GF-D8 (cell line): ENCODE data around the gene PRELID3B.

Experiments used
- DNase-seq: peaks from one replicate; lab custom pipeline; 2025; lab: John Stamatoyannopoulos, UW

The PRELID3B gene

DNA sequence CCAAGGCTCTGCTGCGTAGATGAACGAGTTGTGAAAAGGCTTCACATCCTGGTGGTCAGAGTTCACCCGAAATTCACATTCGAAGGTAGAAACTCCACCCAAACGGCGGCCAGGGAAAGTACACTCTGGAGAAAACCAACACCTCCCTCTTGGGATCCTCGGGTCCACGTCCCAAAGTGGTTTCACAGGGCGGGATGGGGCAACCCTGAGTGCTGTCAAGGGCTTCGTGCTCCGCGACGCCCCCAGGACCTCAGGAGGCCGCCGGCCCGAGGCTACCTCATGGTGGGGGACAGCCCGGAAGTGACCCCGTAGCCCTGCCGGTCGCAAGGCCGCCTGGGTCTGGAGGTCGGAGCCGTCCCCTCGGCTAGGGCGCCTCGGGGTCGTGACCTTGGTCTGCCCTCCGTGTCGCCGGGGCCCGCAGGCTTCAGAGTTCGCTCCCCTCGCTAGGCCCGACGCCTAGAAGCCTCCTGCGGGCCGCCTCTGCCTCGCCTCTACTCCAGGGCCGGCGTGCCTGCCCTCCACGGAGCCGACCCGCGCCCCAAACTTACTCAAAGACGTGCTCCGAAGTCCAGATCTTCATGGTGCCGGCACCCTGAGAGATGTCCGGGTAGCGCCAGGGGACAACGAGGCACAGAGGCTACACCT lies at the start of gene PRELID3B:
TSS of gene PRELID3B (minus strand) at position 636 of the 645 bp plus-strand sequence. CDS start at position 580, 56 bp downstream.
- no peak for DNase-seq

DNA sequence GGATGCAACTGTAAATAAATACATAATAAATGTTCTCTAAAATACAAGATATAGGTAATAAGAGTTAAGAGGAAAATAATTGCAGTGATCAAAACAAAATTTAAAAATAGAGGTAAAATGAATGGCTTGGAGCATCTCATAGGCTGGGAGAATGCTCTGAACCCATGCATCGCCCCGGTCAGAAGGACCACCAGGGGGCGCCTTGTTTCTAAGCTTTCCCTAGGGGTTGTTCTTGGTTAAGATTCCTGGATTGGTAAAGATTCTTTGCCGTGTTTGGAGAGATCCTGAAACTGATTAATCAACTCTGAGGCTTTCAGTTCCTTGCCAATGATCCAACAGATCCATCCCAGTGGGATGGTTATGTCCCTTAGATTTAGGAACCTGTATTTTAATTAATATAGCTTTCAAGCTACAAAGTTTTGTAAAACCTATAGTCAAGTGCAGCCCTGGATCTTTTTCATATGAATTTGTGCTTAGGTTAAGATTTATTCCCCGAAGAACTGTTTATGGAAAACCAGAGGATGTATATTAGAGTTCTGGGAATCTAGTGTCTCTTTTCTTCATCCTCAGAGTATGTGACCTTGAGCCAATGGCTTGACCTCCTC lies 45.3 kb upstream of the PRELID3B start:
- DNase-seq: peak; percentile 1

DNA sequence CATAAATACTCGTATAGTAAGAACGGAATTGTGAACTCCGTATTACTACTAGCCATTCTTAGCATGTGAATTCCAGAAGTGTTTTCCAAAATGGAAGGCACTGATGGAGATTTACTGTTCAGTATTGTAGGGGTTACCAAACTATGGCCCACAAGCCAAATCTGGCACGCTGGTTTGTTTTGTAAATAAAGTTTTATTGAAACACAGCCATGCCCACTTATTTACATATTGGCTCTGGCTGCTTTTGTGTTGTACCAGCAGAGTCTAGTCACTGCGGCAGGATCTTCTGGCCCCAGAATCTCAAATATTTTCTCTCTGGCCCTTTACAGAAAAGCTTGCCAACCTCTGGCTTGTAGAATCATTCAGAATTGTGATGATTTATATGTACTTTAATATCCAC lies 44.3 kb upstream of the PRELID3B start:
- DNase-seq: no peak

DNA sequence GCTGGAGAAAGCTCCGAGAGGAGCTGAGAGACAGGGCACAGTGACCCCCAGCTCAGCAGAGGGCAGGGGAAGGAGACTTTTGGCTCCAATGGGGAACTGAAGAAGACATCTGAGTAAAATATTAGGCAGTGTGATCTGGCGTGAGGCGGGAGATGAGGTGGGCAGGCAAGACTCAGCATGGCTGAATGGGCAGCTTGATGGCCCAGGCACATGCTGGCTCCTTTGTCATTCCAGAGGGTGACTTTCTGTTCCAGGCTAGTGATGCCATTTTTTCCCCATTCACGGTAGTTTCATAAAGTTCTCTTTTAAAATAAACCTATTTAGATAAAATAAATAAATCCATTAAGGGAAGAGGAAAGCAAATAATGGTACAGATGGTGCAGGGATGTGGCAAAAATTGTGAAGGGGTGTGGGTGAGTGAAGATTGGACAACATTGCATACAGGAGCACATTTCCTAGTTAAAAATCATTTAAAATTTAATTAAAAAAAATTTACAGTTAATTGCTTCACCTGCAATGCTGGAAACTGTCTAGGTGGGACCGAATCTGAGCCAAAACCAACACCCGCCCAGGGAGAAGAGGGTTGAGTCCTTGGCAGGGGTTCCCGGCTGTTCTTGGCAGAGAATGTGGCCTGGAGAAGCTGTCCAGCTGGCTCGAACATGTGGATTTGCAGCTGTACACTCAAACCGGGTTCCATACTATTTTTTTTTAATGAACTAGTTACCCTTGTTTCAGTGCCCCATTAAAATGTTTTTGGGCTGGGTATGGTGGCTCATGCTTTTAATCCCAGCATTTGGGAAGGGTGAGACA lies 41.7 kb upstream of the PRELID3B start:
- no peak for DNase-seq

DNA sequence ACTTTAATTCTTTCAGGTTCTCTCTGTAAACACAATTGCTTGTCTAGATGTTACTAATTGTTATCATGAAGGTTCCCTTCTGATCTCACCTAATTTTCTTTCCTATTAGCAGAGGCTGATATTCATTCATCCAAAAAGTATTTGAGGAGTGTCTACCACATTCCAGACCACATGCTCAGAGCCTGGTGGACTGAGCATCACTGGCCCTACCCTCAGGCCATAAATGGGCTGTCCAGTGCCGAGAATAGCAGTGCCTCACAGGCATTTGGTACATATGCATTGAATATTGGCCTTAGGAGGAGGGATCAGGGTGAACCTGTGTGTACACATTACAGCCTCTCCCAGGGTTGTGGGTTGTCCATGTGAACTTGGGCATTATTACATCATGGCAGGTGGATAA lies 40.4 kb upstream of the PRELID3B start:
- no peak for DNase-seq

DNA sequence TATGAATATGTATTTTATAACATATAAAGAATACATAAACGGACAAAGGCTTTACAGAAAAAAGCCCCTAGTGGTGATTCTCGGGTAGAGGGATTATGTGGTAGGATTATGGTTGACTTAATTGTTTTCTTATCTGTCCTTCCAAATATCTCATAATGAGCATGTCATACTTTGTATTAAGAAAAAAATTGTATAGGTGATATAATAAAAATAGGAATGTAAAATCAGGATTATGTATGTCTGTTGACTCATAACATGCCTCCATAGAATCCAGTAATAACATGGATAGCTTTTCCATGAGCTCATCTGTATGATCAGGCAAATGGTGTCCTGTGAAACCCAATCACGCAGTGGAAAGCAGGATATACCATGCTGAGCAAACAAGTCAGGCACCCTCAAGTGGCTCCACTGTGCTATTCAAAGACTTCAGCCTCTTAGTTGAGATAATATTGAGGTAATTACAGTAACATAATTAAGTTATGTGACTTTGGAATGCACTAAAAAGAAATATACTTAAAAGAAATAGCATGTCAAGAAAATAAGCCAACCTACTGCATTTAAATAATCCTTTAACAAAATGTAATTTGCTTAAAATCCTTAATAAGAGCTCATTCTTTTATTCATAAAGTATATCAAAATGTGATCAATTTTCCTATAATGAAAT lies 39.6 kb upstream of the PRELID3B start:
- no peak for DNase-seq

DNA sequence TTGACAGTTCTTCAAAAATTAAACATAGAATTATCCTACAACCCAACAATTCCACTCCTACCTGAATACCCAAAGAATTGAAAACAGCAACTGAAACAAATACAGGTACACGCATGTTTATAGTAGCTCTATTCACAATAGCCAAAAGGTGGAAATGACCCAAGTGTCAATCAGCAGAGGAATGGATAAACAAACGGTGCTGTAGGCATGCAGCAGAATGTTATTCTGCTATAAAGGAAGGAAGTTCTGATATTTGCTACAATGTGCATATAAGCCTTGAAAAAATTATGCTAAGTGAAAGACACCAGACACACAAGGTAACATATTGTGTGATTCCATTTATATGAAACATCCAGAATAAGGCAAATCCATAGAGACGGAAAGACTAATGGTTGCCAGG lies 38.5 kb upstream of the PRELID3B start:
- no peak for DNase-seq

DNA sequence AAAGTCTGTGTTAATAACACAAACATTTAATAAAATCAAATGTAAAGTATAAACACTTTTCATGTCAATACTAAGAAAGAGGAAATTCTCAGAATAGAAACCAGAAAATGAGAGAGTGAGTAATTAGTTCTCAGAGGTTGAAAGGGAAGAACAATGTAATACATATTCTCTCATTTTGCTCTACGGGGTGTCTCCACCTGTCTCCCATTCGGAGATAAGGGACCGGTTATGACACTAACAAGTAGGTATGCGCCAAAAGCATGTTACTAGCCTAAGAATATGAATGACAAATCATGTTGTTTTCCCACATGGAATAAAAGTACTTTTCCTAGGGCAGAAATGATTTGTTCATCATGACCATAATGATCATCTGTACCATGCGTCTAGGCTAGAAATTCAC lies 35.6 kb upstream of the PRELID3B start:
- no peak for DNase-seq

DNA sequence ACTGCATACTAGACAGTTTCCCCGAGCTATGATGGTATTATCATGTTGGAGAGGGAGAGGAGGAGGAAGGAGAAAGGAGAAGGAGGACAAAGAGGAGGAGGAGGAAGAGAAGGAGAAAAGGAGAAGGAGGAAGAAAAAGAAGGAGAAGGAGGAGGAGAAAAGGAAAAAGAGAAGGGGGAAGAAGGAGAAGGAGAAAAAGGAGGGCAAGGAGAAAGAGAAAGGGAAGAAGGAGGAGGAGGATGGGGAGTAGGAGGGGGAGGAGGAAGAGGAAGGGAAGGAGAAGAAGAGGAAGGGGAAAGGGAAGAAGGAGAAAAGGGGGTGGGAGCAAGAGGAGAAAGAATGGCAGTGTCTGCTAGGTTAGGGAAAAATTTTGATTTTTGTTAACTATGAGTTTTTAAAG lies 35.1 kb upstream of the PRELID3B start:
- DNase-seq: no peak

DNA sequence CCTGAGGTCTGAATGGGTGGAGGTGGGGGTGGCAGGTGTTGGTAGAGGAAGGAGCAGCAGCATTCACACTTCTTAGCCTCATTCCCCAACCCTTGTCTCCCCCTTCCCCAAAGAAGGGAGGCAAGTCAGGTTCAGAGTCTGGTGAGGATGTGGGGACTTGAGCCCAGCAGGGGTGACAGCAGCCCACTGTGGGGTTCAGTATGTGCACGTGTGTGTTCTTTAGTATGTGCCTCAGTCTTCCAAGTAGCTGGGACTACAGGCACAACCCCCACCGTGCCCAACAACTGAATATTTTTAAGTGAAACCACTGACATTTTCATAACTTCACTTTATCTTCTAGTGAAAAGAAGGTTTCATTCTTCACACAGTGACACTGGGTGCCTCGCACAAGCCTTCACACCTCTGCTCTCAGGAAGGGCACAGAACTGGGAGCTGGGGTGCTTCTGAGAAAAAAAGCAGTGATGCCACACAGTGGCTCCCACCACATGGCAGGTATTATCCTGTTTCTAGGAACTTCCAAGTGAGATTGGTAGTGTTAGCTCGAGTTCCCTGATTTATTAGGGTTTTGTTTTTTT lies 33.4 kb upstream of the PRELID3B start:
- DNase-seq: no peak

DNA sequence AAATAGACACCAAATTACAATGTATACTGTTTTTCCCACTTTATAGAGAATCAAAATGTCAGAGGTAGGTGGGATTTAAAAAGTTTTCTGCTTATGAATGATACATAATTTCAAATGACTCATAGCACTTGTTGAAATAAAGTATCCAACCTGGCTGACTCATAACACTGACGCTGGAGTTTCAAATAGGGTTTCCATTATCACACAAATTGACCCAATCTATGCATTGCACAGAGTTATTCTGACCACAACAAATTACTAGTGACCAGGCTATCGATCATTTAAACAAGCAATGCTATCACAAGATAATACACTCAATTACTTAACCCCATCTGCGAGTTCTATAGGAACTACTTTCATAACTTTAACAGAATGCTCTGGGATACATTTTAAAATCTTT lies 31.9 kb upstream of the PRELID3B start:
- no peak for DNase-seq

DNA sequence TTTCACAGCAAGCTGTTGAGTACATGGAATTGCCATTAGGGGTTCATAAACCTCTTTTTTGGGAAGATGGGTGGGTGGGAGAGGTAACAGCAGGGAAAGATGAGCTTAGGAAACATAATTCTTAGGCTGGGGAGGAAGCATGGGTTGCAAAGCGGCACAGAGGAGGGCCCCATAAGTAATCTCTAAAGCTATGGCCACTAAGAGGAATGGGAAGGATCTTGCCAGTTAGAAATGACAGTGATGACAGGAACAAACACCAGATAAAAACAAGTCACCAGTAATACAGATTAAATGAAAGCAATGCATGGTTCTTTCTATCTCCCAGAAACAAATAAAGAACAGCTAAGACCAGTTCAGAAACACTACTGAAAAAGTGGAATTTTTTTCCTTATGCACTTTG lies 31.0 kb upstream of the PRELID3B start:
- no peak for DNase-seq

DNA sequence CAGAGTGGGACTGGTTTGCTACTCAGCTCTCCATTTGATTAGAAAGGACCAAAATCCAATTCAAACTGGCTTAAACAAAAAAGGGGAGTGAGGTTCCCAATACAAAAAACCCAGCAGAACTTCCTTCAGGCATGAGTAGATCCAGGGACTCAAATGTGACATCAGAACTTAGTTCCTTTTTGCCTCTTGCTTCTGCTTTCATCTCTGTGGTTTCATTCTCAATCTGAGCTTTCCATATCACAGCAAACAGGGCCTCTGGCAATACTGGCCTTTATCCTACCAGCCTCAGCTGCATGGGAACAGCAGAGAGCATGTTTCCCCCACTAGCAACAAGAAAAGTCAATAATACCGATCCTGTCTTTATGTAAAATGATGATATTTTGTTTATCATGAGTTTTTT lies 28.6 kb upstream of the PRELID3B start:
- no peak for DNase-seq

DNA sequence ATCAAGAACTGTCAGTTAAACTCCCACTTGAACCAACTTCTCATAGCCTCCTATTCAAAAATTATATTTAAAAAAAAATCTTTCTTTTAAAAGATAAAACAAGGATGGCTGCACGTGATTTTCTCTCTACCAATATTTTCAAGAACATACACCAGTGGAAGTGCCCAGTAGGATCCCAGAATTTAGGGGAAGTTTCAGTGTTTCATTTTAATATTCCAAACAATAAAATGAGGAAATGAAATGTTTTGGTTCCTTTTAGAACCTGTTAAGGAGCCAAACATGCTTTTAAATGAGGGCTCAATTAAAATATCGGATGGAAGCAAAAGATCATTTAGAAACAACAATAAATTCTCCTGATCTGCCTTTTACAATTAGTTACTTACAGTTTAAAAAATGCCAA lies 26.4 kb upstream of the PRELID3B start:
- no peak for DNase-seq

DNA sequence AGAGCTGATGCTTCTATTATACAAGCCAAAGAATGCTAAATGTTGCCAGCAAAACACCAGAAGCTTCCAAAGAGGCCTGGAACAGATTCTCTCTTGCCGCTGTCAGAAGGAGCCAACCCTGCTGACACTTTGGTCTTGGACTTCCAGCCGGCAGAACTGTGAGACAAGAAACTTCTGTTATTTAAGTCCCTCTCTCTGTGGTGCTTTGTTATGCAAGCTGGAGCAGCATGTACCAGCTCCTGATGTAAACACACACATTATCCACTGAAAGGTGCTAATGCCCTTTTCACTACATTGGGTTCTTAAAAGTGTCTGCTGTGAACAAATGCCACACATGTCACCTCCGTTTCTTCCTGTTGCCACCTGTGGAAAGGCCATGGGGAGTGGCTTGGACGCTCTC lies 25.9 kb upstream of the PRELID3B start:
- no peak for DNase-seq

DNA sequence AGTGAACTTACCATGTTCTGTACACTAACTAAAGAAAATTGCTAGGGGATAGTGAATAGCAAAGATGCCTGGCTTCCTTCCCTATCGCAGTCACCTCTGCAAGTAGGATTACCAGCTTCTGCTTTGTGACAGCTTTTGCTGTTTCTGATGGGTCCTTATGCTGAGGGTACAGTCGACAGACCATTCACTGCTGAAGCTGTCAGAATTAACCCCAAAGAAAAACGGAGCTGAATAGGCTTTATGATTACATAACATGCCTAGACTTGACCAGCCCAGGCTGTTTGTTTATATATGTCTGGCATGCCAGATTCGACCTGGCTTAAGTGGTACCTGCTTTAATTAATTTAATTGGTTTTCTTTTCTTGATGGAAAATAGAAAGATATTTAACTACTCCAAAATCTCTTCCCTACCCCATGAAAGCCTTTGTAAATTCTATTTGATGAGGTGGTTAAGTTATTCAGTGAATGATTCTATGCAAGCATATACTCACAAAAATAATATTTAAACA lies 21.7 kb upstream of the PRELID3B start:
- DNase-seq: no peak

DNA sequence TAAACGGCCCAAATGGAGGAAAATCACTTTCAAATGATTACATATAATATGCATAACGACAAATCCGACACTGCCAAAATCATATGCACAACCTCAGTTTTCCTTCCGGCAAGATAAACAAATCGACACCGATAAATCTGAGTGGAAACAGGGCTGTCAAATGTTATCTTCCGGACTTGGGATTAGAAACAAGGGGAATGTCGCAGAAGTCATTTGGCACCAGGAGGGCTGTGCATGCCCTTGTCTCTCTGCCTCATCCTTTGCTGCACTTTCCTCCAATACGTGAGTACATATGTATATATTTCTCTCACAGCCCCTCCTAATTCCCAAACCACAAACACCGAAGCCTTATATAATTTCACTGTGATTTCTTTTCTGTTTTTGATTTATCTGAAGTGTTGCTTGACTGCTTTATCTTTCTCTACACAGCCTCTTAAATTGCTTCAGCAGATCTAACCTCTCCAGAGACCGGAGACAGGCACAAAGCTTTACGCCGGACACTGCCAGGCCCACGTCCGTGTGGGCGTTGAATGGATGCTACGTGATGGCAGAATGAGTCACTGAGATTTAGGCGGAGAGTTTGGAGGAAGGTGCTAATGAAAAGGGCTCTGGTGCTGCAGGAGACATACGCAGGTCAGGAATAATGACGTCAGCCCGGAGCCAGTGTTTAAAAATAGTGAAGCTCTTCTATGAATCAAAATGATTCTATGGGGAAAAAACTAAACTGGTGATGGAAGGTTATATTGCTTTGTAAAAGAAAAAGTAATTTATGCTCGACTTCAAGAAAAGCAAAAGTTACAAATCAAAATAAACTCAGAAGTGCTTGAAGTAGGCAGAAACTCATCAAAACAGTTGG lies 21.0 kb upstream of the PRELID3B start:
- no peak for DNase-seq

DNA sequence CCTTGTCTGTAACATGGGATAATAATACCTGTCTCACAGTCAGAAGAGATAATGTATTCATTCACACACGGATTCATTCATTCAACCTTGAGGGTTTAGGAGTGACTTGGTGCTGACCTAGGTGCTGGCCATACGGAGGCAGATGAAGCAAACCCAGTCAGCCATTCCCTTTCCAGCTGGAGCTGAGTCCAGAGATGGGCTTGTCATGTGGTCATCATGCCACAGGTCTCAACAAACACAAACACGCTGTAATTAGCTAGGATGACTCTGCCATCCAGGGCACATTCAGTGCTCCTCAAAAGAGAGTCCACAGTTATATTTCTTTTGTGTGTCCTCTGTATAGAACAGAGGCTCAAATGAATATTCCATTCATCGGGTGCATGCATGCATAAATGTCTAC lies 19.5 kb upstream of the PRELID3B start:
- no peak for DNase-seq

DNA sequence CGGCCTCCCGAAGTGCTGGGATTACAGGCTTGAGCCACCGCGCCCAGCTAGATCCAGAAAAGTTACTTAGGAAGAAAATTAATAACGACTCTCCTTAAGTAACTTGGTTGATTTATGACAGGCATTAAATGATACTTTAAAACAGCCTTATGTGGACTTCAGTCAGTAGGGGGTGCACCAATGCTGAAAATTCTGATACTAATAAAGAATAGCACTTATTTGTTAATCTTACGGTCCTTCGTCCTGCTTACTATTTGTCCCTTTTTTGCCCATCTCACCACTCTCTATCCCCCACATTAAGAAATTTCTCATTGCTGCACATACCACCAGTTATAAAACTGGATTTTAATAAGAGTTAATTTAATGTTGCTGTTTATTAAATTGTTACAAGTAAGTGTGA lies 12.7 kb upstream of the PRELID3B start:
- no peak for DNase-seq

DNA sequence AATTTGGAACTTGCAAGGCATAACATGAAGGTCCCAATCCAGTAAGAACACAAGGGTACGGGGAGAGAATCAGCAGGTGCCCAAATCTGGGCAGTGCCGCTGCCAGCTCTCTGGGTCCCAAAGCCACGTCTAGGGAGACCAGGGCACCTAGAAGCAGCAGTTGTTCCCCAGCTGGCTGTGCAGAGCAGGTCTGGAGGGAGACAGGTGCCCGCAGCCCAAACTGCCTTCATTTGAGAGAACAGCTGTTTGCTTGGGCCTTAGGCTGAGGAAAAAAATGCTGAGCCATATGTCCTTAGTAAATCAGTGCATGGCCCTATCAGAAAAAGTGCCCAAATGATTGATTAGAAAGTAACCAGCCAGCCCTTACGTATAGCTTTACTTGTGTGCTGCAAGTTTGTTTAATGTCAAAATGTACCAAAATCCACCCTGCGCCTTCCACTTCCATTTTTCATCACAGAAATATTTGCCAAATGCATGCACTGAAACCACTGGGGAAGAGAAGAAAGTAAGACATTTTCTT lies 9.1 kb upstream of the PRELID3B start:
- no peak for DNase-seq

DNA sequence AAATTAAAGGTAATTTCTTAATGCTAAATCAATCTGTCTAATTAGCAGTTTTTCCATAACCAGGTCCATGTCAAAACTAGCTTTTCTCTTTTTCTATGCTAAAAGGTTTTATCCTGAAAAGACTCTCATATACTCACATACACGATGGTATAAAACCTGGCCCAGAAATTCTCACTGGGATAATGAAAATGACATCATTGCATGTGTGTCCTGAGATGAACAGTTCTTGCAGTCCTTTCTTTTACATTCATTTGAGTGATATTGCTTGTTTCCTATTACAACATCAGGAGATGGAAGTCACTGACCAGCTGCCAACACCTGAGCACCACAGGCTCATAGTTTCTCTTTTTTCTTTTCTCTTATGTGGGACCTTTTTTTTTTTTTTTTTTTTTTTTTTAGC lies 7.9 kb upstream of the PRELID3B start:
- DNase-seq: no peak
